NCI-H2081 treated with DMSO at 0.1 percent for 48 hours (cell line): ENCODE measurements around the gene CNGA2.

Source experiments
- DNase-seq: peaks from one replicate; lab custom pipeline; 2025; lab: John Stamatoyannopoulos, UW

The CNGA2 gene

DNA sequence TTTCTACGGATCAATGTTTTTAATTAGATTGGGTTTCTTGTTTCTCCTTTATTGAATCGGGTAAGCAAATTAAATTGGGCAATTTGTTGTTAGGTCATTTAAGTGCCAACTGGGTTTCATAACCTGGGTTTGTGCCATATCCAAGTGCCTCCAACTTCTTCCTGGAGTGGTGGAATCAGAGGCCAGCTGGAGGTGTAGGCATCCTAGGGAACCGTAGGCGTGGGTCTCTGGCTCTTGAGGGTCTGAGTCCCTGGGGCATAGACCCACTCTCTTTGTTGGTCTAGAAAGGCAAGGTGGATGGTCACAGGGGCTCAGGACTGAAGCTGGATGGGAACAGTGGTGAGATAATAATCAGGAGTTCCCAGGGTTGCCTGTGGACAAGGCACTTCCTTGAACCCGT lies 18.3 kb downstream of the CNGA2 start:
- DNase-seq: no peak

- no peak for DNase-seq
These were observed 18.9 kb downstream of the CNGA2 start for GRCh38 chrX:151753313-151754046.

GRCh38 chrX:151754047-151754429 lies 19.5 kb downstream of the CNGA2 start:
- no peak for DNase-seq

DNA sequence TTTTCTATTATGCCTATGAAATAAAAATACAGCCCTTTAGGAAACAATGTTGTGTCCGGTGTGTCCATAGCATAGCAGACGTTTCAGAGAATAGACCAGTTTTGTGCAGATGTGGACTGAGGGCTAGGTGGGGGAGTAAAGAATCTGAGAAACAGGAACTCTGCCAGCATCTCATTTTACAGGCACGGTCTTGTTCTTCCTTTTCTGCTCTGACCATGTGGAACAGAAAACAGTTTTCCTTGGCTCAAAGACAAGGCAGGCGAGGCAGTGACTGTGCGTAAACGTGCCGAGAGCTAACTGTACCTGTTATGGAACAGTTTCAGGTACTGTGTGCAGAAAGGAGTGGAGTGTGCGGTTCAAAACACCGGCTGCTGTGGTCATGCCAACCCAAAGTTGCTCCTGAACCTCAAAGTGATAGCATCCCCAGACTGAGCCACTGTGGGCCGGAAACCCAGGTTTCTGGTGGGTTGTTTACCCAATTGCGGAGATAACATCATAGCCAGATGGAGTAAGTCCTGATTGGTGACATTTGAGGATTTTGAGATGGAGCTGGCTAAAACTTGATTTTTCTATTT lies 20.2 kb downstream of the CNGA2 start:
- no peak for DNase-seq

GRCh38 chrX:151759041-151759708 lies 24.6 kb downstream of the CNGA2 start:
- no peak for DNase-seq

DNA sequence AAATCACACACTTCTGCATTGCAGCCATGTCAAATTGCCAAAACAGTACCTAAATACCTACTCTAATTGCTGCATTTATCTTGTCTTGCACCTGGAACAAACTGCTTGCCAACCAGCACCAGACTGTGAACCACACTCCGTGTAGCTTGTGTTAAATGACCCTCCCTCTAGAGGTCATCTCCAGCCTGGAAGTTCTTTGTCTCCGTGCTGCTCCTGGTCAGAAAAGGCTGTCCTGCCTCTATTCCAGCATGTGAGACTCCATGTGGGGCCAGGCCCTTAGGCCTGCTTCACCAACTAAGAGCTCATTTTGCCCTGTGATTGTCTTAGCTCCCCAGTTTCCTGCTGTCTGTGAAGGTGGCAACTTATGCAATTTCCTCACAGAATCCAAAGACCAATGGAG lies 28.3 kb downstream of the CNGA2 start:
- DNase-seq: no peak

DNA sequence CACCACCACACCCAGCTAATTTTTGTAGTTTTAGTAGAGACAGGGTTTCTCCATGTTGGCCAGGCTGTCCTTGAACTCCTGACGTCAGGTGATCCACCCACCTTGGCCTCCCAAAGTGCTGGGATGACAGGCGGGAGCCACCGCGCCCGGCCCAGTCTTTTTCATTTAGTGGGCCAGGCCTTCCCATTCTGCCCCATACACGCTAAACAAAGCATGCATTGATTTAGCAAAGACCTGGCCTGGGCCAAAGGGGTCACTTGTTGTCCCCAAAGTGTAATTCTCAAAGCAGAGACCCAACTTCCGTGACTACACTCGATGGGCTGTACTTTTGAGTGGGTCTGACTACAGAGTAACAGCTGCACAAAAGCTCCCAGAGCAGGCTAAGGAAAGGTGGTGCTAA lies 29.2 kb downstream of the CNGA2 start:
- no peak for DNase-seq

DNA sequence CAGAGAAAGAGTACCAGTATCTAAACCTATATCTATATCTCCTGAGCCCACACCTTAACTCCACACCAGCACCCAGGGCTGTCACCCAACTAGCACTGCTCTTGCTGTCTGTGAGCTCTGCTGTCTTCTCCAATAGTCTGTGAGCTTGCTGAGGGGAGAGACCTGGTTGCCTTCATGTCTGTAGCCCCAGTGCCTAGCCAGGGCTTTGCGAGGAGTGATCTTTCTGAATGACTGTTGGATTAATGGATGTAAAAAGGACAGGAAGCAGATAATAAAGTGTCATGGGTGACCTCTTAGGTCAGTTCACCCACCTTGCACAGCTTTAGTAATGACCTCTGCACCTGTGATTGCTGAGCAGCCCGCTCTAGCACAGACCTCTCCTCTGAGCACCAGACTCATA lies 30.5 kb downstream of the CNGA2 start:
- DNase-seq: no peak

DNA sequence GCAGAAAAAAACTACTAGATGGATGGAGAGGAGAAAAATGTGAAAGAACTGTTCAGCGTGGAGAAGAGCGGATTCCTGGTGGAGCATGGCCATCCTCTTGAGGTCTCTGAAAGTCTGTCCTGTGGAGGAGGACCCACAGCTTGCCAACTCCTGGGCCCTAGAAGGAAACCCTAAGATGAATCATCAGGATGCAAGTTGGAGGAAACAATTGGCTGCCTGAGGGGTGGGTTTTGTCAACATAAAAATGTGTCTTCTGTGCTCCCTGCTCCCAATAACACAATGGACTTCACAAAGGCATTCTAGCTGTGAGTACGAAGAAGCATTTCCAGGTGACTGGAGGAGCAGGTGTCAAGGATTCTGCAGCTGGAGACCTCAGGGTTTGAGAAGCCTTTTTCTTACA lies 37.2 kb downstream of the CNGA2 start:
- DNase-seq: no peak

- DNase-seq: no peak
These were observed 38.9 kb downstream of the CNGA2 start for GRCh38 chrX:151773434-151773833.

- no peak for DNase-seq
These were observed 39.9 kb downstream of the CNGA2 start for GRCh38 chrX:151774421-151774820.

GRCh38 chrX:151776181-151776731 lies 41.7 kb downstream of the CNGA2 start:
- no peak for DNase-seq

DNA sequence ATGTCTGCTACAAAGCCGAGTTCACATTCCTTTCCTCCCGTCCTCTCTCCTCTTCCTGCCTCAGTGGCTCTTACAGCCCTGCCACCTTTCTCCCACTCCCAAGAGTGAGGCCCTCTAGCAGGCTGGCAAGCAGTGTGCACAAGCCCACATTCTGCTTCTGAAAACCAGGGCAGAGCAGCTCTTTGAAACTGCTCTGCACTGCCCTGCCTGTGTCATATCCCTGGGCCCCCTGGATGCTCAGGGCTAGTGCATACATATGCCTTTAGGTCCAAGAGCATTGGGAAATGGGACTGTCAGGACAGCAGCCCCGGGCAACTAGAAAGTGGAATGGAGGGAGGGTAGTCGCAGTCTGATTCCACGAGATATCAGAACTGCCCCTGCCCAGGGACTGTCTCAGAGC lies 42.4 kb downstream of the CNGA2 start:
- DNase-seq: no peak

GRCh38 chrX:151779258-151779657 lies 44.7 kb downstream of the CNGA2 start:
- no peak for DNase-seq

DNA sequence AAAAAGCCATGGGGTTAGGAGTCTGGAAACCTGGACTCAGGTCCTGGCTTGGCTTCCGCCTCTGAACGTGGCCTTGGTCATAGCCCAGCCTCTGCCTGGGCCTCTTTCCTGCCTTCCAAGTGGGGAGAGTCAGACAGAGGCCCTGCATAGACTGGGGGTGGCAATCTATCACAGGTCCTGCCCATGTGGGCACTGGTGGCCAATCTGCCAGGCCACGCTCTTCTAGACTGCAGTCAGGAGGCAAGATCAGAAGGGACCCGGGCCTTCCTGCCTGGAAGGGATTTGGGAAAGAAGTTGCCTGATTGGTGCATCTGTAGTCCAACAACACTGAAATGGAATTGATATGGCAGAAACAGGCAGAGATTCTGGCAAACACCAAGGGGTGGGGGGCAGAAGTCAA lies 46.1 kb downstream of the CNGA2 start:
- DNase-seq: no peak

GRCh38 chrX:151789179-151789800 lies 54.7 kb downstream of the CNGA2 start:
- DNase-seq: no peak

- no peak for DNase-seq
These were observed 56.1 kb downstream of the CNGA2 start for GRCh38 chrX:151790481-151791160.

DNA sequence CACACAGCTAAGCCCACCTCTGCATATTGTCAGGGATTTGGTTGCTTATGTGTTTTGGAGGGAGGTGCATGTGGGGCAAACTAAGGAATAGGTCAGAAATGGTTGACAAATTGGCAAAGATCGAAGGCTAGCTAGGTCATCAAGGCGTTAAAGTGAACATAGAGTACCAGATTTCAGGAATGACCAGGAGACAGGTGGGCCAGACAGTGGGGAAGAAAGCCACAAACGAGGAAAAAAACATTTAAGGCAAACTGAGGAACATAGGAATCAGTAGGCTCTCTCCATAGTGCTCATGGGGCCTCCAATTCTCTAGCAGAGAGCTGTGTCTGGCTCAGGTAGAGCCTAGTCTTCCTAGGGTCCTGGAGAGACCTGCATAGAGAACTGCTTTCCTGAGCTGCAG lies 57.4 kb downstream of the CNGA2 start:
- no peak for DNase-seq

DNA sequence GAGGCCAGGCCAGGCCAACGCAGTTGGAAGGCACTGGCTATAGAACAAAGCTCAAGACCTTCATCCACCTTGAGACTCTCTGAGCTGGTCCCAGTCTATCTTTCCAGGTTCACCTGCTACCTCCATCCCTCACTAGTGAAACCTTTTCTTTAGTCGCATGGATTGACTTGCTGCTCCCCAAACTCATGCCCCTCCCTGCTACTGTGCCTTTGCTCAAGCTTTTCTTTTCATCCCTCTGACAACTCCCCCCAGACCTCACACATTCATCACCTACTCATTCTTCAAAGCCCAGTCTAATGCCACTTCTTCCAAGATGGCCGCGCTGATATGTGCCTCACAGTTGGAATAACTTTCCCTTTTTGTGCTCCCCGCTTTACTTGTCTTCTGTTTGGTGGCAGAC lies 58.0 kb downstream of the CNGA2 start:
- no peak for DNase-seq

- no peak for DNase-seq
These were observed 59.3 kb downstream of the CNGA2 start for GRCh38 chrX:151793886-151794285.
